ENCODE data around the gene LUC7L2. TPM values are rescaled to one million over a fixed set of nuclear protein-coding genes. Genes with fewer than 3 reads are reported as not detected.
A peak's percentile ranks its signal among the peaks of the same experiment; 100 is the strongest.

LUC7L2 gene
- total and polyA plus RNA-seq, 9 of the 15 experiments (the other 6 are each of a cell fraction or from before 2014, with no cell fraction given): 56.1 to 207 (median 141) TPM

DNA sequence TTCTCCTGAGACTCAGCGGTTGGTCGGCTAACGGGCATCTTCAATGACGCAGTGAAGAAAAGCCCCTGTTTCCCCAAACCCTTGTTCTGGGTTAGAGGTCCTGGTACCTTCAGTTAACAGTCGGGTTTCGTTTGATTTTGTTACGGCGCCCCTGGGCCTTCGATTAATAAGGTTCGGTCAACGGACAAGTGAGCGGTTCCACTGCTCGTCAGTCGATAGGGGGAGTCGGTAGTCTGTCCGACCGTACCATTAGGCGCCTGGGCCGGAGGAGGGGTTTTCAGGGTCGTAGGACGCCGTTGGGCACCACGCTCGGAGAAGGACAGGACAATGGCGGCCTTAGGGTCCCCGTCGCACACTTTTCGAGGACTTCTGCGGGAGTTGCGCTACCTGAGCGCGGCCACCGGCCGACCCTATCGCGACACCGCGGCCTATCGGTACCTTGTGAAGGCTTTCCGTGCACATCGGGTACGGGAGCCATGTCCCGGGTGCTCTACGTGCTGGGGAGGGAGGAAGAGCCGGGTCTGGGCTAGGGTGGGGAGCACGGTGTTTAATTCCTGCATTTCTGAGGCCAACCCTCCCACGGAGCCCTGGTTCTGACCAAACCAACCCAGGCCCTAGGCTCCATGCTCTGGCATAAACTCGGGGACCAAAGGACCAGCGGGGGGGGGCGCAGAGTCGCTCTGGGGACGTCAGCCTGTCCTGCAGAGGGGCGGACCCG lies 18.5 kb upstream of the LUC7L2 start, which contains the start of gene FMC1 (continued):
- TF ChIP-seq, protein P1, sequence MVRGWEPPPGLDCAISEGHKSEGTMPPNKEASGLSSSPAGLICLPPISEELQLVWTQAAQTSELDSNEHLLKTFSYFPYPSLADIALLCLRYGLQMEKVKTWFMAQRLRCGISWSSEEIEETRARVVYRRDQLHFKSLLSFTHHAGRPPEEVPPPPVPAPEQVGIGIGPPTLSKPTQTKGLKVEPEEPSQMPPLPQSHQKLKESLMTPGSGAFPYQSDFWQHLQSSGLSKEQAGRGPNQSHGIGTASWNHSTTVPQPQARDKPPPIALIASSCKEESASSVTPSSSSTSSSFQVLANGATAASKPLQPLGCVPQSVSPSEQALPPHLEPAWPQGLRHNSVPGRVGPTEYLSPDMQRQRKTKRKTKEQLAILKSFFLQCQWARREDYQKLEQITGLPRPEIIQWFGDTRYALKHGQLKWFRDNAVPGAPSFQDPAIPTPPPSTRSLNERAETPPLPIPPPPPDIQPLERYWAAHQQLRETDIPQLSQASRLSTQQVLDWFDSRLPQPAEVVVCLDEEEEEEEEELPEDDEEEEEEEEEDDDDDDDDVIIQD (CRISPR knock-in tag; IDR thresholded peaks at IDR 0.05): 0 out of 2 replicates have a peak, but pooled peaks have one; percentile 41
- TF ChIP-seq, protein P2, sequence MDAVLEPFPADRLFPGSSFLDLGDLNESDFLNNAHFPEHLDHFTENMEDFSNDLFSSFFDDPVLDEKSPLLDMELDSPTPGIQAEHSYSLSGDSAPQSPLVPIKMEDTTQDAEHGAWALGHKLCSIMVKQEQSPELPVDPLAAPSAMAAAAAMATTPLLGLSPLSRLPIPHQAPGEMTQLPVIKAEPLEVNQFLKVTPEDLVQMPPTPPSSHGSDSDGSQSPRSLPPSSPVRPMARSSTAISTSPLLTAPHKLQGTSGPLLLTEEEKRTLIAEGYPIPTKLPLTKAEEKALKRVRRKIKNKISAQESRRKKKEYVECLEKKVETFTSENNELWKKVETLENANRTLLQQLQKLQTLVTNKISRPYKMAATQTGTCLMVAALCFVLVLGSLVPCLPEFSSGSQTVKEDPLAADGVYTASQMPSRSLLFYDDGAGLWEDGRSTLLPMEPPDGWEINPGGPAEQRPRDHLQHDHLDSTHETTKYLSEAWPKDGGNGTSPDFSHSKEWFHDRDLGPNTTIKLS (IDR thresholded peaks at IDR 0.05; ENCODE audit: borderline replicate concordance, low read depth): peak; percentile 69
- TF ChIP-seq SRSF3 (IDR thresholded peaks at IDR 0.05; ENCODE audit: insufficient read depth, low read length) (no peak), LCOR (CRISPR knock-in tag; IDR thresholded peaks at IDR 0.05) (peak; percentile 86), SIX5 (IDR thresholded peaks at IDR 0.05; ENCODE audit: borderline replicate concordance in 1 of 2, insufficient read depth in 1 of 2, low read depth in 1 of 2, low read length in 2 of 2) (peak; percentile 38 to 46; a peak in 2 of 4 replicates), ZNF431 (CRISPR knock-in tag; IDR thresholded peaks at IDR 0.05) (peak; percentile 70; the same call in 1 of the 2 replicates), MXI1 (IDR thresholded peaks at IDR 0.05; ENCODE audit: low read depth, low read length) (no peak; the same call in 1 of the 2 replicates), ZBTB7A (IDR thresholded peaks at IDR 0.05; ENCODE audit: borderline replicate concordance, control insufficient read depth, low read depth, low read length) (peak; percentile 97), ZNF217 (CRISPR knock-in tag; IDR thresholded peaks at IDR 0.05) (no peak), NONO (IDR thresholded peaks at IDR 0.05; ENCODE audit: low read depth in 2 of 2, low read length in 1 of 2) (peak in 1 of 2 experiments; percentile 98; a peak in 2 of 4 replicates), TBP (optimal IDR thresholded peaks at IDR 0.05; ENCODE audit: low read depth, low read length) (peak; percentile 92), ZFP36 (IDR thresholded peaks at IDR 0.05; ENCODE audit: low read depth, low read length, partially characterized antibody) (no peak), TGIF2 (CRISPR knock-in tag; IDR thresholded peaks at IDR 0.05) (no peak; the same call in 1 of the 2 replicates), EP400 (IDR thresholded peaks at IDR 0.05) (peak; percentile 97), KAT2B (IDR thresholded peaks at IDR 0.05; ENCODE audit: low read depth, low read length) (no peak), HDAC8 (tag; IDR thresholded peaks at IDR 0.05) (peak; percentile 88; the same call in 1 of the 2 replicates)
- TF ChIP-seq, protein P3, sequence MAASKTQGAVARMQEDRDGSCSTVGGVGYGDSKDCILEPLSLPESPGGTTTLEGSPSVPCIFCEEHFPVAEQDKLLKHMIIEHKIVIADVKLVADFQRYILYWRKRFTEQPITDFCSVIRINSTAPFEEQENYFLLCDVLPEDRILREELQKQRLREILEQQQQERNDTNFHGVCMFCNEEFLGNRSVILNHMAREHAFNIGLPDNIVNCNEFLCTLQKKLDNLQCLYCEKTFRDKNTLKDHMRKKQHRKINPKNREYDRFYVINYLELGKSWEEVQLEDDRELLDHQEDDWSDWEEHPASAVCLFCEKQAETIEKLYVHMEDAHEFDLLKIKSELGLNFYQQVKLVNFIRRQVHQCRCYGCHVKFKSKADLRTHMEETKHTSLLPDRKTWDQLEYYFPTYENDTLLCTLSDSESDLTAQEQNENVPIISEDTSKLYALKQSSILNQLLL (CRISPR knock-in tag; IDR thresholded peaks at IDR 0.05; ENCODE audit: borderline replicate concordance): no peak
- TF ChIP-seq, protein P4, sequence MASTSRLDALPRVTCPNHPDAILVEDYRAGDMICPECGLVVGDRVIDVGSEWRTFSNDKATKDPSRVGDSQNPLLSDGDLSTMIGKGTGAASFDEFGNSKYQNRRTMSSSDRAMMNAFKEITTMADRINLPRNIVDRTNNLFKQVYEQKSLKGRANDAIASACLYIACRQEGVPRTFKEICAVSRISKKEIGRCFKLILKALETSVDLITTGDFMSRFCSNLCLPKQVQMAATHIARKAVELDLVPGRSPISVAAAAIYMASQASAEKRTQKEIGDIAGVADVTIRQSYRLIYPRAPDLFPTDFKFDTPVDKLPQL (IDR thresholded peaks at IDR 0.05; ENCODE audit: extremely low read depth, insufficient read length): peak; percentile 47
- TF ChIP-seq, protein P5, sequence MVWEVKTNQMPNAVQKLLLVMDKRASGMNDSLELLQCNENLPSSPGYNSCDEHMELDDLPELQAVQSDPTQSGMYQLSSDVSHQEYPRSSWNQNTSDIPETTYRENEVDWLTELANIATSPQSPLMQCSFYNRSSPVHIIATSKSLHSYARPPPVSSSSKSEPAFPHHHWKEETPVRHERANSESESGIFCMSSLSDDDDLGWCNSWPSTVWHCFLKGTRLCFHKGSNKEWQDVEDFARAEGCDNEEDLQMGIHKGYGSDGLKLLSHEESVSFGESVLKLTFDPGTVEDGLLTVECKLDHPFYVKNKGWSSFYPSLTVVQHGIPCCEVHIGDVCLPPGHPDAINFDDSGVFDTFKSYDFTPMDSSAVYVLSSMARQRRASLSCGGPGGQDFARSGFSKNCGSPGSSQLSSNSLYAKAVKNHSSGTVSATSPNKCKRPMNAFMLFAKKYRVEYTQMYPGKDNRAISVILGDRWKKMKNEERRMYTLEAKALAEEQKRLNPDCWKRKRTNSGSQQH (CRISPR knock-in tag; IDR thresholded peaks at IDR 0.05): peak; percentile 53; the same call in 1 of the 2 replicates
